ENCODE measurements around the gene RUBCN. TPM values are rescaled to one million over a fixed set of nuclear protein-coding genes. Genes with fewer than 3 reads are reported as not detected.
A peak's percentile ranks its signal among the peaks of the same experiment; 100 is the strongest.

RUBCN gene
- total RNA-seq = 47.9 TPM

DNA sequence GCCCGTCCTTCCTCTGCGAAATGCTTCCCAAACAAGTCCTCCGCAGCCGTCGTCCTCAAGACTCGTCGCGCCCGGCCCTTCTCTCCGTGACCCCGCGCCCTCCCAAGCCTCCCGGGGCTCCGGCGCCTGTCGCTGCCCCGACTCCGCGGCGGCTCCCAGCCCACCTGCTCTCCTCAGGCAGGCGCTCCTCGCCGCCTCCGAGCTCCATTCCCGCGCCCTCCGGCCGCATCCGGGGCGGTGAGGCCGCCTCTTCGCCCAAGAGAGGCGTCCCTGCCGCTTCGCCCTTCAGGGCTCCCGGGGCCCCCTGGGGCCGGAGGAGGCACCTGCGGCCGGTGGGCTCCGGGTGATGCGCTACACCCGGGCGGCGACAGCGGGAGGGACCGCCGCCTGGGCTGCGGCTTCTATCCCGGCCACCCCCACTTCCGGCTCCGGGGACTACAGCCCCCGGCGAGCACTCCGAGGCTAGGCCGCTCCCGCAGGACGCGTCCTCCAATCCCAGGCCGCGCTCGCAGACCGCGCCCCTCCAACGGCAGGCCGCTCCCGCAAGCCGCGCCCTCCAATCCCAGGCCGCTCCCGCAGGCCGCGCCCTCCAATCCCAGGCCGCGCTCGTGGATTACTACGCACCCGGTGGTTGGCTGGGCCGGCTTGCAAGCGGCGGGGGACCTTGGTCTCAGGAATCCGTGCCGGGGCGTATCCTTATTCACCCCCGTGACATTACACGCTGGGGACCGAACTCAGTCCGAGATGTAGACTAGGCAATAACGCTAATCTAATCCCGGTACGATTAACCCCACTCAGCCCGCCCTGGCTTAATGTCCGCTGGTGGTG, at the start of gene RUBCN:
TSS of gene RUBCN (minus strand) at position 414 of the 828 bp plus-strand sequence. CDS start at position 229, 185 bp downstream.
- peak; percentile 99 for ATAC-seq
- peak; percentile 96 for DNase-seq (ENCODE audit: low spot score)
- intact Hi-C loops (cut with DNase I) = no loop called here

DNA sequence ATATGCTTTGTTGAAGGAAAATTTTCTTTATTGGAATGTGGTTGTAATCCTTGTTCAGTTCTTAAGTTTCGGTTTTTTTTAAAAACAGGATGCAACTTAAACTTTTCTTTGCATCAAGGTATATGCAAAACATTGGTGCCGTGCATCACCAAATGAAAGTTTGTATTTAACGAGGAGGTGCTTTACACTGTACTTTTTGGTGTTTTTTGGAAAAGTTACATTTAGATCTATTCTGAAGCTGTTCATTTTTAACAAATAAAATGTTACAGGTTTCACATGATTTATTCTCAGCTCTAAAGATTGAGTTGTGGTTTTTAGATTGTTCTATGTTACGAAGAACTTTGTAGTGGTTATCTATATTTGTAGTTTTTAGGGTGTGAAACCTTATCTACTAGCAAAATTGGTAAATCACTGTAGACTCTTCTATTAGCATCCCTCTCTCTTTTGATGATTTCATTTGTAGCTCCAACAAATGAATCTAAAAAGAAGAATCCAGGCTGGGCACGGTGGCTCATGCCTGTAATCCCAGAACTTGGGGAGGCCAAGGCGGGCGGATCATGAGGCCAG, 47.4 kb upstream of the RUBCN start:
- ATAC-seq = no peak
- DNase-seq (ENCODE audit: low spot score) = no peak
- intact Hi-C loops (cut with DNase I) = no loop called here

DNA sequence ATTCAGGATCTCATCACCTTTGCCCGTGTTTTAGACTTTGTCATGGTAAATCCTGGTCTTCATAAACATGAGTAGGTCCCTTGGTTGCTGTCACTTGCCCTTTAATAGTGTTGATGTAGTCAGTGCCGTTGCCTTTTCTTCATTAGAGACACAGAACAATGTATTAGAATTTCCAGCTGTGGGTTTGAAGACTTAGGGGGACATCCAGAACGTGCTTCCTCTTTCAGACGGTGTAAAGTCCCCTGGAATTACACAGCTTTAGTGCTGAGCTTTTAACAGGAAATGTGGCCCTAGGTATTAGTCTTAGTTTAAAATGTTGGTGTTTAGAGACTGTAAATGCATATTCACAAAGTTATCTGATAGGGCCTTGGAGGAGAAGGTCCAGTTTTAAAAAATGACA, 45.5 kb upstream of the RUBCN start:
- intact Hi-C loops (cut with DNase I) = no loop called here
- no peak for ATAC-seq
- DNase-seq (ENCODE audit: low spot score) = no peak

DNA sequence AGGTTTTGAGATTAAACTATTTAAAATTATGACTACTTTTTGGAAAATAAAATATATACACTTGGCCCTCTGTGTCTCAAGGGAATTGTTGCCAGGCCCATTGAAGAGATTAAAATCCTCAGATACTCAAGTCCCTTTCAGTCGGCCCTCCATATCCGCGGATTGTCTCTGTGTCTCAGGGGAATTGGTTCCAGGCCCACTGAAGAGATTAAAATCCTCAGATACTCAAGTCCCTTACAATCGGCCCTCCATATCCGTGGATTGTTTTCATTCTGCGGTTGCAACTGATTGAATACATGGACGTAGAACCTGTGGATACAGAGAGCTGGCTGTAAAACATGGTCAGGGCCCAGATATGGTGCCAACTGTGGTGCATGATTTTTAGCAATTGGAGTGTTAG, 38.6 kb upstream of the RUBCN start:
- ATAC-seq (no peak), DNase-seq (ENCODE audit: low spot score) (no peak)
- intact Hi-C loops (cut with DNase I) = no loop called here

DNA sequence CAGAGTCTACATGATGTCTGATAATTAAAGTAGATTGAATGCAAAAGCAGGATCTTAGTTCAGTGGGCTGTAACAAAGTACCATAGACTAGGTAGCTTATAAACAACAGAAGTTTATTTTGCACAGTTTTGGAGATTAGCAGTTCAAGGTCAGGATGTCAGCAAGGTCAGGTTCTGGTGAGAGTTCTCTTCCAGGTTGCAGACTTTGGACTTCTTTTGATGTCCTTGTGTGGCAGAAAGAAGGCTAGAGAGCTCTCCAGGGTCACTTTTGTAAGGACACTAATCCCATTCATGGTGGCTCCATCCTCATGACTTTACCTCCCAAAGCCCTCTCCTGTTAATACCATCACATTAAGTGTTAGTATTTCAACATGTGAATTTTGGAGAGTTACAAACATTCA, 25.1 kb upstream of the RUBCN start:
- ATAC-seq (no peak), DNase-seq (ENCODE audit: low spot score) (no peak)
- intact Hi-C loops (cut with DNase I) = no loop called here

DNA sequence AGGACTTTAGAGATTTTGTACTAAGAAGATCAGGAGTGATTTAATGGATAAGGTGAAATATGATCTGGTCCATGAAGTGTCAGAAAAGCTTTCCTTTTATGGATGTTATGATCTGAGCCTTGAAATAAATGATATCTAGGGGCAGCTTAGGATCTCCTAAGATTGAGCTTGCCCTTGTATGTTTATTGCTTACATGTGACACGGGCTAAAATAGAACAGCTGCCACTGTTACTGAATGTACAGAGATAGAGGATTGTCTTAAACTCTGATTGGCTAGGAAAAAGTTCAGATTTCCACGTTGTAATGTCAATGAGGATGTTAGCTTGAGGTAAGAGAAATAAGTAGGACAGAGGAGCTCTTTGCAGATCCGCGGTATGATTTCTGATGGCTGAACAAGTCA, 21.8 kb upstream of the RUBCN start:
- no peak for ATAC-seq
- intact Hi-C loops (cut with DNase I) = no loop called here

DNA sequence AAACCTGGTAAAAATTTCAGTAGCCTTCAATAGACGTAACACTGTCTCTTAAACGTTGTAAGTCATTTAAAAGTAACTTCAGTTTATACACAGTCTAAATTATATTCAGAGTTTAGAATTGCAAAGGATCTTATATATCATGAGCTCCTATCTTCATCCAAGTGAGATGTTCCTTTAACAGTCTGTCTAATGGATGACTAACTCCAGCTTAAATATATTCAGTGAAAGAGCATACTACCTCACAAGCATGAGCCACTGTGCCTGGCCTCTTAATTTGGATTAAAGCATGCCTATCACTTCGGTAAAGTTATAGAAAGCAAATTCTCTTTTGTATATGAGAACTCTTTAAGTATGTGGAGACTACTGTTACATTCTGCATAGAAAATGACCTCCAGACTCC, 20.0 kb upstream of the RUBCN start:
- DNase-seq (ENCODE audit: low spot score) = no peak
- intact Hi-C loops (cut with DNase I) = no loop called here
- no peak for ATAC-seq

More for the DNA sequence above, 21.8 kb upstream of the RUBCN start:
- no peak for DNase-seq (ENCODE audit: low spot score)

DNA sequence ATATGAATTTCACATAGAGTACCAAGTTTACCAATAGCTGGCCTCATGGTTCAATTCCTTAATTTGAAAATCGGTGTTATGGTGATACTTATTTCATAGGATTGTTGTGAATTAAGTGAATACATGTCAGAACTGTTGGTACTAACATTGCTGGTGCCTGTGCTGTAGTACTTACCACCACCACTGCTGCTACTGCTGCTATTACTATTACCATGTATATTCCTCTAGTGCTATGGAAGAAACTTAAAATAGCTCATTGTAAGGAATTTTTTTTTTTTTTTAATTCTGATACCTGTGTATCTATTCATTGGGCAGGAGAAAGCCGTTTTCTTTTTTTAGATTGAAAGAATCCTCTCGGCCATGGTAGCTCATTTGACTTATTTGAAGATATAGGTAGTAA, 16.6 kb upstream of the RUBCN start:
- ATAC-seq = no peak
- no peak for DNase-seq (ENCODE audit: low spot score)
- intact Hi-C loops (cut with DNase I) = no loop called here

DNA sequence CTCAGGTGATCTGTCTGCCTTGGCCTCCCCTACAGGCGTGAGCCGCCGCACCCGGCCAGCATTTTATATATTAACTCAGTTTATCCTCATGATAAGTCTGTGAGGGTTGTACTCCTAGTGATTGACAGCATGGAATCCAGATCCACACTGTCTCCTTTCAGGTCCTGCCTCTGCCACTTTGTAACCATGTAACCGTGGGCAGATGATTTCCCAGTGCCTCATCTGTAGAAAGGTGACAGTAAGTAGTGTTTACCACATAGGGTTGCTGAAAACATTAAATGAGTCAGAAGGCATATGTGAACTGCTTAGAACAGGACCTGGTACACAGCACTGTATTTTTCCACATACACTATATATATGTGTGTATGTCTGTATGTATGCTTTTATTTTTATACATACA, 15.4 kb upstream of the RUBCN start:
- DNase-seq (ENCODE audit: low spot score) (no peak), ATAC-seq (no peak)
- intact Hi-C loops (cut with DNase I) = no loop called here

DNA sequence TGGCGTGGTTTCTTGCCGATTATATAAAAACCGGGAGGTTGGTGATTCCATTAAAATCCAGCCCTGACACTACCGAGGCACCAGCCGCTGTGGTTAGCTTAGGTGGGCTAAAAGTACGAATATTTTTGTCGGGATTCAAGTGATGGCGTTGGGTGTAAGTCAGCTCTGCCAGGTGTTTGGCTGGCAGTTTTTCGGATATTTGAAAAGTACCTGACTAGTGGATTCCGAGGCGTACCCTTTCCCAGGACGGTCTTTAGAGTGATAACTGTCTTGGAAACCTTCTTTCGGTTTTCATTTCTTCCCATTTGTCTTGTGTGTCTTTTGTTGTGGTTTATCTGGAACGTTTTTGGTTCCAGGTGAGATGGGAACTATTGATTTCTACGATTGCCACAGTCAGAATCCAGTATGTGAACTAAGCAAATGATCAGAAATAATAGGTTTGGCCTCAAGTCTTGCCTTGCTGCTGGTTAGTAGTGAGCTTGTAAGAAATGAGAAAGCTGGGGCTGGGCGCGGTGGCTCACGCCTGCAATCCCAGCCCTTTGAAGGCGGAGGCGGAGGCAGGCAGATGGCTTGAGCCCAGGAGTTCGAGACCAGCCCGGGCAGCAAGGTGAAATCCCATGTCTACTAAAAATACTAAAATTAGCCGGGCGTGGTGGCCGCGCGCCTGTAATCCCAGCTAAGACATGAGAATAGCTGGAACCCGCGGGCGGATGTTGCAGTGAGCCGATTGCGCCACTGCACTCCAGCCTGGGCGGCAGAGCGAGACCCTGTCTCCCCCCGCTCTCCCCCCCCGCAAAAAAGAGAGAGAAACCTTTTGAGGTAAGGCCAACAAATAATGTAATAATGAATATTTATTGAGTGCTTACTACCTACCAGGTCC, 14.4 kb upstream of the RUBCN start:
- DNase-seq (ENCODE audit: low spot score) (peak; percentile 74), ATAC-seq (peak; percentile 50)
- intact Hi-C loops (cut with DNase I) = no loop called here

DNA sequence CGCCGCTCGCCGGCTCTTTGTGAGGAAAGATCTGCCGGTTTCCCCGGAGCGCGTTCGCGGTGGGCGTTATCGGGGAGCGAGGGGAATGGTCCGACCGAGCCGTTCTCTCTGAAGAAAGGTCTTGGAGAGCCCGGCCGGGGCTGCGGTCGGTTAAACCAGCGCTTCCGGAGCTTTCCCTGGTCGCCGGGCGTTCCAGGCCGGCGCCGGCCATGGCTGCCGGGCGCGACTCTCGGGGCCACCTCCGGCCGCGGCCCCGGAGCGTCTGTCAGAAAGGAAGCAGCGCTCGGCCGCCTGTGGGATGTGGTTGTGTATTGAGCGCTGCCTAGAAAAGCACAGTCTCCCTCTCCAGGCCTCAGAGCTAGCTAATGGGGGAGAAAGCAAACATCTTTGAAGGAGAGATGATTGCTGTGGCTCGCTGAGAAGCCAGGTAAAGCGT, 13.7 kb upstream of the RUBCN start:
- ATAC-seq (peak; percentile 69), DNase-seq (ENCODE audit: low spot score) (peak; percentile 79)
- intact Hi-C loops (cut with DNase I) = no loop called here

DNA sequence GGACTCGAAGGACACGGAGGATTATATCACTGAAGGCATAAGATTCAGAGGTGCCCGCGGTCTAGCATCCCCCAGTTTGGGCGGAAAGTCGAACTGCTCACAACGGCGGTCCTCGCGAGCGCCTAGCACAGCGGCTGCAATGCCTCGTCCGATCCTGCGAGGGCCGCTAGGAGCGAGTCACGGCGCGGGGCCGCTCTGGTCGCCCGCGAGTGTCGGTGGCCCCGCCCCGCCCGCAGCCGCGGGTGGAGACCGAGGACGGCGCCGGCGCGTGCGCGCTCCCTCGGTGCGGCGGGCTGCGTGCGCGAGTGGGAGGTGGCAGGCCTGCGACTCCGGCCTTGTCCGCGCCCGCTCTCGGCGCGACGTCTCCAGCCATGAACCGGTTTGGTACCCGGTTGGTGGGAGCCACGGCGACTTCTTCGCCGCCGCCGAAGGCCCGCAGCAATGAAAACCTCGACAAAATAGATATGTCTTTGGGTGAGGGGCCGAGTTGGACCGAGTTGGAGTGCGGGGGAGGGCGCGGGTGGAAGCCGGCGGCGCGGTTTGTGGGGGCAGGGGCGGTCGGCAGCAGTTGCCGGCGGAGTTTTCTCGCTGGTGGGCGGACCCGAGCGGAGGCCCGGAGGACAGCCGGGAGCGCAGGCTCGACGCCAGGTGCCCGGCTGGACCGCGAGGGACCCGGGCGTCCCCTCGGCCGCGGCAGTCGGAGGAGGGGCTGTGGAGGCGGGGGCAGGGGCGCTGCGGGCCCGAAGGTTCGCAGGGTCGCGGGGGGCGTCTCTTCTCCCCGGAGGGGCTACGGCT, 13.1 kb upstream of the RUBCN start, which contains the start of gene FYTTD1:
TSS of gene FYTTD1 (plus strand) at position 283 of the 795 bp plus-strand sequence. CDS start at position 372, 89 bp downstream.
- DNase-seq (ENCODE audit: low spot score) (peak; percentile 94), ATAC-seq (peak; percentile 95)
- intact Hi-C loops (cut with DNase I) = loop anchor here (5.0 kb wide), 1 partner anchor 203 kb away; the partner anchor contains the start of gene RPL35A

DNA sequence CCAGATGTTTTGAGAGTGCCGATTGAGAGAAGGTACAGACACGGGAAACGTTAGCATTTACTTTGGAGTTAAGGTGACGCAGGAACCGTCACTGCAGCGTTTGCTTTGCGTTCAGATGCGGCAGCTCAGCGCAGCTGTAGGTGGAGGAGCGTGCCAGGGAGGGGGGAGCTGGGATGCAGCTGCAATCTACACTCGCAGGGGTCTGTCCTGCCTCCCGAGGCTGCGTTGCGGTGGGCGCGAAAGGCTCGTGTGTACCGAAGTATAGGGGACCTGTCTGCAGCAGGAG, 12.6 kb upstream of the RUBCN start:
- DNase-seq (ENCODE audit: low spot score) (no peak), ATAC-seq (peak; percentile 55)
- intact Hi-C loops (cut with DNase I) = loop anchor here (5.0 kb wide), 1 partner anchor 203 kb away; the partner anchor contains the start of gene RPL35A

DNA sequence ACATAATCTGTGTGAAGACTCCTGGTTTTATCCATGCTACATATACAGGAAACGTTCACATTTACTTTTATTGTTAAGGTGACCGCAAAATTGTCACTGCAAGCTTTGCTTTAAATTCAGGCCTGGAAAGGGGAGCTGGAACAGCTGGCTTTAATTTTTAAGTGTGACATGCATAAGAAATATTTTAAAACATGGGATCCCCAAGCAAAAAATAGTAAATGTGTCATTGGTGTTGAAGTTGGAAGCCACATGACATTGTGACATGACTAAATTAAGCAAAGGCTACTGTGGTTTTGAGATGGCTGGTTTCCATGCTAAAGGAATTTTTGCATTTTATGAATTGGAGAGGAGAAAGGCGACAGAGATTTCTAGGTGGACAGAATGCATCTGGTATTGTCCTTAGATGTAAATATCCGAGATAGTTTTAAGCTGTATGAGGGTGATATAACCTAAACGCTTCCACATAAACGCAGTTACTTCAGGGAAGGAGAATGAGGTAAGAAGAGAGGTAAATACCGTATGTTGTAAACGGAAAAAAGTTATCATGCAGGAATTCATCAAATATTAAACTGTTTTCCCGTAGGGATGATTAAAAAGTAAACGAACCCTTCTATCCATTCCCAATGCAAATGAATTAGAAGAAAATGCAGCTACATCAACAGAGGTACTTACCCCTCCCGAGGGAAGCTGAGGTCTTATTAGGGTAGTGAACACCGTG, 12.1 kb upstream of the RUBCN start:
- intact Hi-C loops (cut with DNase I) = loop anchor here (5.0 kb wide), 1 partner anchor 204 kb away; the partner anchor contains the start of gene RPL35A
- no peak for ATAC-seq
- DNase-seq (ENCODE audit: low spot score) = no peak

DNA sequence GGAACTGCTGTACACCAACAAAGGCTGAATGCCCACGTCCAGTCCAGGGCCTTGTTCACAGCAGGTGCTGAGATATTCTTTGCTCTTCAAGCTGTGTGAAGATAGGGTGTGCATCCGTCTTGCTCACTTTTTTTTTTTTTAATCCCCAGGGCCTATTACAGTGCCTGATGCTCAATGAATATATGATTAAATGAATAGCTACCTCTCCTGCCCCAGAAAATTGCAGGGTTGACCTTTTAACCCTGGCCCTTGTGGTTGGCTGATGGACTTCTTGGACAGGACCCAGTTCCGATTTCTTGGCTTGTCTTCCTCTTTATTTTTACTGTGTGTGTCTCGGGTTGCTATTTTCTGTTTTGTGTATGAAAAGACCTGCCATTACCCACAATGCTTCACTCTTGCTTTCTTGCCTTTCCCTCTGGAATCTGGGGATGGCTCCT, 10.1 kb upstream of the RUBCN start:
- intact Hi-C loops (cut with DNase I) = loop anchor here (5.0 kb wide), 1 partner anchor 205 kb away; the partner anchor contains the start of gene RPL35A
- ATAC-seq (no peak), DNase-seq (ENCODE audit: low spot score) (no peak)

DNA sequence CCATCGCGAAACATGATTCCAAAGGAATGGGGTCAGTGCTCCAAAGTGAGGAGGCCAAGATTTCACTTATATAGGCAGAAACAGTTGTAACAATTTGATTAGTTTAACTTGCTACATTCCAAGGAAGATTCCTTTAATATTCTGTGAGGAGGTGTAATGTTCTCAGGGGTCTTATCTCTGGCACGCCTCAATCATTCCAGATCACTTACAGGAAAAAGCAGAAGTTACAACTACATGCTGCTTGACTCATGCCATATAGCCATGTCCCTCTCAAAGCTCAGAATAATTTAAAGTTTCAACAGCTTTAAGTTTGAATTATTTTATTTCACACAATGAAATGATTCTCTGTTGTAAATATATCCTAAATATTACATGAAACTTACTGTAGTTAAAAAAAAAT, 9.5 kb upstream of the RUBCN start:
- intact Hi-C loops (cut with DNase I) = loop anchor here (5.0 kb wide), 1 partner anchor 206 kb away; the partner anchor contains the start of gene RPL35A
- no peak for ATAC-seq
- no peak for DNase-seq (ENCODE audit: low spot score)

DNA sequence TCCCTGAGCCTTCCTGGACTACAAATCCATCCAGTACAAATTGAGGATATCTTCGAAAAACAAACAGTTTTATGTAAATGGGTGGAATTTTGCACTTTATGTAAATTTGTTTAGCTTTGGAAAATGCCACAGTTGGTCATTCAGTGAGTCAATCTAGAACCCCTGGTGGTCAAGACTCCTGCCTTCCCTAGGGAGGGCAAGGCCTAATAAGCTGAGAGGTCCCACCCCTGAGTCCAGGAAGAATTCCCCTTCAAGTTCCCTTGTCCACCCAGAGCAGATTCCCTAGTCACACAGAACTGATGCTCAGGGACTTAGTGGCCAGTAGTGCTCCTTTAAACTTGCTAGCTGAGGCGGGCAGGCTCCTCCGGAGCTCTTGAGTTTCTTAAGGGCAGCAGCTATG, 6.1 kb upstream of the RUBCN start:
- intact Hi-C loops (cut with DNase I) = no loop called here
- ATAC-seq = no peak
- DNase-seq (ENCODE audit: low spot score) = no peak

Data from sciatic nerve (tissue), 2 donors.